Tibial artery (tissue), 4 donors: ENCODE data around the gene PTPRD.

Experiments
- DNase-seq, 2 donors: peaks; one replicate each; pipeline ENCODE4 v3.0.0-alpha.2; 2019
- H3K27ac ChIP-seq, 2 donors: fragments of 200-600 bp; sonication (generic) in 1 of 2; 1 replicate in 1 of 2; 2 replicates in 1 of 2; pipeline ENCODE4 v1.5.1; 2018 to 2019; ENCODE audit warnings: mild to moderate bottlenecking in 1 of 2
- H3K27me3 ChIP-seq, 2 donors: fragments of 200-600 bp; sonication (generic) in 1 of 2; one replicate each; pipeline versions ENCODE4 v1.5.1 to v1.6.0; 2016 to 2019
- H3K36me3 ChIP-seq, 3 donors: fragments of 200-600 bp; sonication (generic) in 2 of 3; one replicate each; pipeline ENCODE4 v1.5.1; 2016 to 2019; ENCODE audit warnings: mild to moderate bottlenecking in 2 of 3
- H3K4me1 ChIP-seq, 4 donors: fragments of 200-600 bp; sonication (generic) in 2 of 4; 1 replicate in 3 of 4; 2 replicates in 1 of 4; pipeline ENCODE4 v1.5.1; 2016 to 2019
- H3K4me3 ChIP-seq, 2 donors: fragments of 200-600 bp; sonication (generic) in 1 of 2; 1 replicate in 1 of 2; 2 replicates in 1 of 2; pipeline ENCODE4 v1.5.1; 2018 to 2019; ENCODE audit warnings: mild to moderate bottlenecking in 2 of 2
- H3K9me3 ChIP-seq, 3 donors: fragments of 200-600 bp; sonication (generic) in 1 of 3; one replicate each; pipeline ENCODE4 v1.5.1; 2016 to 2019
- intact Hi-C: fragments of 100-400 bp; cut with DNase I; formaldehyde crosslinking; loops from one replicate; pipeline ENCODE4 v1.15.0; 2023; ENCODE audit warnings: low total_unique reads
- TF ChIP-seq, protein P1 (sequence below), 2 experiments: fragments of 200-600 bp in 1 of 2; fragments of 450-650 bp in 1 of 2; IDR thresholded peaks; one replicate each; pipeline ENCODE4 v1.5.1; 2017 to 2019; ENCODE audit warnings: antibody characterized with exemption in 2 of 2, mild to moderate bottlenecking in 1 of 2, moderate library complexity in 1 of 2

Gene PTPRD

DNA sequence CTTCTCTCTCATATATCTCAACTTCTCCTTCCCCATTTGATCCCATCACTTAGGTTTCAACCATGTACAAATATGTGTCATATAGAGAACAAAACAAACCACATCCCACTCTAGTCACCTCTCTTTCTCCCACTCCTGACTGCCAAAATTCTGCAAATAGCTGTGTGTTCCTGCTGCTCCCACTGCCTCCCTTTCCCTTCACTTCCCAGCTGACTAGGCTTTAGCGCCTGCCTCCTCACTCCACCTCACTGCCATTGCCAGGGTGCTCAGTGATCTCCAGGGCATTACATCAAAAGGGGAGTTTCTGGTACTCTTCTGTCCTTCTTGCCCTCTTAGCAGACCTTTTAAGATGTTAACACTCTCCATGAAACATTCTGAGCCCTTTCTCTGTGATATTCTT, 2137.9 kb downstream of the PTPRD start:
- TF ChIP-seq, protein P1, sequence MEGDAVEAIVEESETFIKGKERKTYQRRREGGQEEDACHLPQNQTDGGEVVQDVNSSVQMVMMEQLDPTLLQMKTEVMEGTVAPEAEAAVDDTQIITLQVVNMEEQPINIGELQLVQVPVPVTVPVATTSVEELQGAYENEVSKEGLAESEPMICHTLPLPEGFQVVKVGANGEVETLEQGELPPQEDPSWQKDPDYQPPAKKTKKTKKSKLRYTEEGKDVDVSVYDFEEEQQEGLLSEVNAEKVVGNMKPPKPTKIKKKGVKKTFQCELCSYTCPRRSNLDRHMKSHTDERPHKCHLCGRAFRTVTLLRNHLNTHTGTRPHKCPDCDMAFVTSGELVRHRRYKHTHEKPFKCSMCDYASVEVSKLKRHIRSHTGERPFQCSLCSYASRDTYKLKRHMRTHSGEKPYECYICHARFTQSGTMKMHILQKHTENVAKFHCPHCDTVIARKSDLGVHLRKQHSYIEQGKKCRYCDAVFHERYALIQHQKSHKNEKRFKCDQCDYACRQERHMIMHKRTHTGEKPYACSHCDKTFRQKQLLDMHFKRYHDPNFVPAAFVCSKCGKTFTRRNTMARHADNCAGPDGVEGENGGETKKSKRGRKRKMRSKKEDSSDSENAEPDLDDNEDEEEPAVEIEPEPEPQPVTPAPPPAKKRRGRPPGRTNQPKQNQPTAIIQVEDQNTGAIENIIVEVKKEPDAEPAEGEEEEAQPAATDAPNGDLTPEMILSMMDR (IDR thresholded peaks at IDR 0.05), result no peak
- no peaks in the 10 kb centered on the region for H3K9me3 ChIP-seq

DNA sequence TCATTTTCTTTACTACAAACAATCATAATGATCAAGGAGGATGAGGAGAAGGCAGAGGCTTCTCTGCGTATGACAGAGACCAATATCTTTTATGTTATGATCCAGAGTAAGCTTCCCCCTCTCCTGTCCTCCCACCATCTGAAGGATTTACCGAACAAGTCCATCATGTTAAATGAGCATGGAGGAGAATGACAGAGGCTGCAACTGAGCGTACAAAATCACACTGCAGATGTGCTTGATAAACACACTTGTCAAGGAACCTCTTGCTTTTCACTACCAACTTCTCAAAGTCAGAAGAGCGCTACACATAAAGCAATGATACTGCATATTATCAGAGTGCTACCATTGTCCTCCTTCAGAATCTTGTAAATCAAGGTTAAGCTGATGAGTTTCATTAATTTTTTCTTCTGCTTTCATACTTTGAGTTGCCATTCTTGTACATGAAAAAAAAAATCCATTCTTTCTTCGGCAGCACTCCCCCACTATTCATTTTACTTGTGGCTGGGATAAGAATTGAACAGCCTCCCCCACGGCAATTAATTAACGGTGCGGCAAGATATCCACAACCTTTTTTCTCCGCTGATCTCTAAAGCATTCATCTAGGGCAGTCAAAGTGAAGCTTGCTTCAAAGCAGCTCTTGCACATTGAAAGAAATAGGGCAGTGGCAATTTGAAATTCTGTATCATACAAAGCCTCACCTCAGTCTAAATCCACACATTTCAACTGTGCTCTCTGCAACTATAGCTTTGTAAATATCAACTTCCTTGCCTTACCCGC, 2139.4 kb downstream of the PTPRD start:
- intact Hi-C loops, result no loop called here
- TF ChIP-seq, protein P1 (IDR thresholded peaks at IDR 0.05), result no peak
- DNase-seq, result no peak

More for the DNA sequence above, 2137.9 kb downstream of the PTPRD start:
- intact Hi-C loops, result no loop called here
- DNase-seq, result no peak
- H3K4me3 ChIP-seq, result no peak overlapping the region
- H3K27me3 ChIP-seq, result no peaks in the 10 kb centered on the region
- no peak overlapping the region for H3K27ac ChIP-seq
- no peaks in the 10 kb centered on the region for H3K4me1 ChIP-seq
- H3K36me3 ChIP-seq, result no peaks in the 10 kb centered on the region

DNA sequence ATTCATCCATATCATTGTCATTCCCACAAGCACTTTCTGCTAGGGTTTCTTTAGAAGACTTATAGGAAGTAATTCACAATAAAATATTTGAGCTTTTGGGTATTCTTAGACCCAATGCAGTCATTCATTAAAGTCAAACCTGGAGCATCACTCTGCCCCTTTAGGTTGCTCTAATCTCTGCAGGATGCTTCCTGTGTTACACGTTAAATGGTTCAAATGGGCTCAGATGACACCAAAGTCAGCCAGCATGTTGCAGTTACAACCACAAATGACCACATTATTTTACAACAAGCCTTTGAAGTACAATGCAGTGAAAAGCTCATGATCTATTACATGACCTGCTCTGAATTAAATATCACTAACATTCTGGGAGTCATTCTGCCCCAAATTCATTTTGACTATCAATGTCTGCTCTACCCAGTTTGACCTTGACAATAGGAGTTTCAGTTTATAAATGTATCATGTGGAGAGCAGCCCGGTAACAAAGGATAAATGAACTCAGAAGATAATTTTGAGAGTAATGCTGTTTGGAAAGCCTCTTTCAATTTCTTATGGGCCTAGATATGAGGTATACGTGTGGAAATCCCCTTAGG, 2144.7 kb downstream of the PTPRD start:
- TF ChIP-seq, protein P1 (IDR thresholded peaks at IDR 0.05), result no peak
- Histone ChIP-seq H3K4me1 (no peaks in the 10 kb centered on the region), H3K4me3 (no peak overlapping the region), H3K9me3 (no peaks in the 10 kb centered on the region), H3K27me3 (no peaks in the 10 kb centered on the region), H3K36me3 (no peaks in the 10 kb centered on the region), H3K27ac (no peak overlapping the region)
- DNase-seq, result no peak
- intact Hi-C loops, result no loop called here

More for the DNA sequence above, 2139.4 kb downstream of the PTPRD start:
- Histone ChIP-seq H3K9me3 (no peaks in the 10 kb centered on the region), H3K36me3 (no peaks in the 10 kb centered on the region), H3K4me3 (no peak overlapping the region), H3K27me3 (no peaks in the 10 kb centered on the region), H3K27ac (no peak overlapping the region), H3K4me1 (no peaks in the 10 kb centered on the region)

DNA sequence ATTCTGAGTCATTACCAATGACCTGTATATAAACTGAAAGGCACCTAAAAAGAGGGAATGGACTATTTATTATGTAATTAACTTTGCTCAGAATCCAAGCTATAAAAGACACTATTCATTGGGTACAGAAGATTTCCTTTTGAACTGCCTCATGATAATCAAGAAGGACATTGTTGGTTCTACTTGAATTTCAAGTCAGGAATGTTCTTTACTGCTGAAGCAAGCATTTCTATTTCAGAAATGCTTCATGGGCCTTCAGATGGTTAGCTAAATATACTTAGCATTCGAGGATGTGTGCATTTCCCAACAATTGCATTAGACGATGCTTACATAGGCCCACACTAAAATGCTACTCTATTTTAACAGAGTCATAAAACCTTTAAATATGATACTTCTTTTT, 2155.0 kb downstream of the PTPRD start:
- Histone ChIP-seq H3K27me3 (no peaks in the 10 kb centered on the region), H3K36me3 (no peaks in the 10 kb centered on the region), H3K4me3 (no peak overlapping the region), H3K27ac (no peak overlapping the region), H3K4me1 (peaks cover 0 to 7% (median 0%) of the 10 kb centered on the region in 4 donors), H3K9me3 (no peaks in the 10 kb centered on the region)
- TF ChIP-seq, protein P1 (IDR thresholded peaks at IDR 0.05), result no peak
- intact Hi-C loops, result no loop called here
- DNase-seq, result no peak

DNA sequence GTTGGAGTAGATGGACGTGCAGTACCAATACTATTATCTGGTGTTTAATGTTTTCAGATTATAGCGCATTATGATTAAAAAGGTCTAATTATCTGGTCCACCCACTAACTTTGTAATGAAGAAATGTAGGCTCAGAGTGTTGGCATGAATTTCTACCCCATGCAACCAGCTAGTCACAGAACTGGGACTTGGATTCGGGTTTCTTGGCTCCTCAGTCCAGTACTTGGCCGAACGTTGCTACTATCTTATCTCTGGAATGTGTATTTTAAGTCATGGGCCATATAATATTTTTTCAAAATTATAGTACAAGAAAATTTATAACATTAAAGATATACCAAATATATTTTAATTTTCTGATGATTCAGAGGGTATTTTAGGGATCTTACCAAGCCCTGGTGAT, 2155.7 kb downstream of the PTPRD start:
- intact Hi-C loops, result no loop called here
- TF ChIP-seq, protein P1 (IDR thresholded peaks at IDR 0.05), result no peak
- Histone ChIP-seq H3K27ac (no peak overlapping the region), H3K4me3 (no peak overlapping the region), H3K27me3 (no peaks in the 10 kb centered on the region), H3K4me1 (peaks cover 0 to 7% (median 0%) of the 10 kb centered on the region in 4 donors), H3K36me3 (no peaks in the 10 kb centered on the region), H3K9me3 (no peaks in the 10 kb centered on the region)
- DNase-seq, result no peak
